Activated T-helper 1 cell treated with Interleukin-2 at 50 U/mL for 16 hours (primary cell): Measurements from ENCODE around the gene CA6.
A peak's percentile ranks its signal among the peaks of the same experiment; 100 is the strongest.
"Not testable (repeated sequence)": the region's sequence is repeated elsewhere in the genome, so short reads cannot be mapped to it uniquely, and the experiment has no call there.

Source experiments
- DNase-seq: peaks from one replicate; pipeline ENCODE4 v3.0.0-alpha.2; 2020; ENCODE audit warnings: low read depth

CA6 gene

DNA sequence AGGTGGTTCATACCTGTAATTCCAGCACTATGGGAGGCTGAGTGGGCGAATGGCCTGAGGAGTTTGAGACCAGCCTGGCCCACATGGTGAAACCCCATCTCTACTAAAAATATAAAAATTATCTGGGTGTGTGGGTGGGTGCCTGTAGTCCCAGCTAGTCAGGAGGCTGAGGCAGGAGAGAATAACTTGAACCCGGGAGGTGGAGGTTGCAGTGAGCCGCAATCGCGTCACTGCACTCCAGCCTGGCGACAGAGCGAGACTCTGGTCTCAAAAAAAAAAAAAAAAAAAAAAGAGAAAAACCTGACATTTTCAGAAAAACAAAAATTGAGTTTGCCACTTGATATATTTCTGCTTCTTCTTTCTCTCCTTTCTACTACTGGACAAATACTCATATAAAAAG lies 24.3 kb downstream of the CA6 start:
- no peak for DNase-seq

DNA sequence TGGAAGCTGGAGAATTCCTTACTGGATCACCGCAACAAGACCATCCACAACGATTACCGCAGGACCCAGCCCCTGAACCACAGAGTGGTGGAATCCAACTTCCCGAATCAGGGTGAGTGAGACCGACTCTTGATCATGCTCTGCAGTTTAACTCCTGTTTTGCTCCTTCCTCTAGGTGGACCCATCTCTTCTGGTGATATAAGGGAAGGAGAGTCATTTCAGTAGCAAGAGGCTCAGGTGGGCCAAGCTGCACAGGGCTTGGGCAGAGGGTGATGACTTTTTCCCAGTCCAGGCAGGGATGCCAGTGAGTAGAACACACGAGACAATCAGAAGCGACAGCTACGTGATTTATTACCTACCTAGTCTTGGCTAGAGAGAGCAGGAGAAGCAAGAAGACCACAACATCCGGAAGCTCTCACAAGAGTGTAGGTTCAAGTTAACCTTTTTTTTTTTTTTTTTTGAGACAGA lies 25.2 kb downstream of the CA6 start:
- no peak for DNase-seq

DNA sequence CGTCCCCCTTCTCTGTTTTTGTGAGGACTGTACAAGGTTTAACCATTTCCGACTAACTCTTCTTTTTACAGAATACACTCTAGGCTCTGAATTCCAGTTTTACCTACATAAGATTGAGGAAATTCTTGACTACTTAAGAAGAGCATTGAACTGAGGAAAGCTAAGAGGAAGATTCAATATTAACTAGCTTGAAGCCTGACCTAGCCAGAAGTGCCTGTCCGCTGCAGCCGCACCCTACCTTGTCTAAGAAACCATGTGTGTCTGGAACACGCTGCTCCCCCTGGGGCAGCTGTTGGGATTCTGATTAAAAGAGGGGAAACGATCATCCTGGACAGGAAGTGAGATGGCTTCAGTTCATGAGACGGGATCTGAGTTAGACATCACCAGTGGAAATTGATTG lies 28.9 kb downstream of the CA6 start:
- DNase-seq, result no peak

DNA sequence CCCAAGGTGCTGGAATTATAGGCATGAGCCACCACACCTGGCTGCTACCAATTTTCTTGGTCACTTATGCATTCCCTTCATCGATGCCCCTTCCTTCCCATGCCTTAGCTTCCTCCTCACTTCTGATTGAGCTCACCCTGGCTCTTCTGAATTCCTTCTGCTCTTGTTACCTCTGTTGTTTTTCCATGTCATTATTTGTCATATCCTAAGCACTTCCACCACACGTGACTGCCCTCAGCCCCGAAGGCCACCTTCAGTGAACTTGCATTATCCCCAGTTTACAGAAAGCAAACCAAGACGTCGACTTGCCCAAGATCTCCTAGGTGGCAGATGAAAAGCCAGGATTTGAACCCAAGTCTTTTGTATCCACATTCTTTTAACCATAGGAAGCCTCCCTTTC lies 30.7 kb downstream of the CA6 start:
- DNase-seq, result no peak

DNA sequence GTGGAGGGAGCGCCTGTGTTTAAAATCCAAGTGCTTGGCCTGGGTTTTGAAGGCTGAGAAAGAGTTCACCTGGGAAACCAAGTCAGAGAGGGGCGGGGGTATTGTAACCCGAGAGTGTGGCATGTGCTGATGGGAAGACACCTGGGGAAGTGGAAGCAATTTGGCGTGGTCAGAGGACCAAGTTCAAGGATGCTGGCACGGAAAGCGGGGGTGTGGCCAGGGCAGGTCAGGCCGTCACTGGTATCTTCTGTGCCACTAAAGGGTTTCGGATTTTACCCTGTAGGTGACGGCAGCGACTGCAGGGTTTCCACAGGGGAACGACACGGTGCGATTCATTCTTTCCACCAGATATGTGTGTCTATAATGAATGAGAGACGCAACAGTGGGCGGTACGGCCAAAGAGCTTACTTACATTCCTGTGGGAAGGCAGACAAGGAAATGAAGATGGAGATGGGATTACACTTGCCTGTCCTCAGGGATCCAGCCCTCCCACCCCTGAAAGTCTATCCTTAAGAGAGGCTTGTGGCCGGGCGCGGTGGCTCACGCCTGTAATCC lies 31.3 kb downstream of the CA6 start:
- no peak for DNase-seq

DNA sequence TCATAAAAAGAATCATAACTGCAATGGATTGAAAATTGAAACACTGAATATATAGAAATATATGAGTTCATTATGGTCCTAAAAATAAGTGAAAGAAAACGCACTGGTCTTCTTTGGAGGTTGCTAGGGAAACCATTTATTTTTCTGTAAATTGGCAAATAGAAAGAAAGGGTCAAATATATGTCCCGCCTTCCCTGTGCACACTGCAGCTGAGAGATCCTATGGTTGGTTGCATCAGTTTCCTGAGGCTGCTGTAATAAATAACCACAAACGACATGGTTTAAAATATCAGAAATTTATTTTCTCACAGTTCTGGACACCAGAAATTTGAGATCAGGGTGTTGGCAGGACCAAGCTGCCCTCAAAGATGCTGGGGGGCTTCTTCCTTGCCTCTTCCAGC lies 35.0 kb downstream of the CA6 start:
- DNase-seq, result no peak

DNA sequence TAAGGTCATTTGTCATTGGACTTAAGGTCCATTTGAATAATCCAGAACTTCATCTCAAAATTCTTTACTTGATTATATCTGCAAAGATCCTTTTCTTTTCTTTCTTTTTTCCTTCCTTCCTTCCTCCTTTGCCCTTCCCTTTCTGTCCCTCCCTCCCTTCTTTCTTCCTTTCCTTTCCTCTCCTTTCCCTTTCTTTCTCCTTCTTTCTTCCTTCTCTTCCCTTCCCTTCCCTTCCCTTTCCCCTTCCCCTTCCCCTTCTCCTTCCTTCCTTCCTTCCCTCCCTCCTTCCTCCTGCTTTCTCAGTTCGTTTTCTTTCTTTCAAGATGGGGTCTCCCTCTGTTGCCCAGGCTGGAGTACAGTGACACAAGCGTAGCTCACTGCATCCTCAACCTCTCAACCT lies 35.5 kb downstream of the CA6 start:
- no peak for DNase-seq

DNA sequence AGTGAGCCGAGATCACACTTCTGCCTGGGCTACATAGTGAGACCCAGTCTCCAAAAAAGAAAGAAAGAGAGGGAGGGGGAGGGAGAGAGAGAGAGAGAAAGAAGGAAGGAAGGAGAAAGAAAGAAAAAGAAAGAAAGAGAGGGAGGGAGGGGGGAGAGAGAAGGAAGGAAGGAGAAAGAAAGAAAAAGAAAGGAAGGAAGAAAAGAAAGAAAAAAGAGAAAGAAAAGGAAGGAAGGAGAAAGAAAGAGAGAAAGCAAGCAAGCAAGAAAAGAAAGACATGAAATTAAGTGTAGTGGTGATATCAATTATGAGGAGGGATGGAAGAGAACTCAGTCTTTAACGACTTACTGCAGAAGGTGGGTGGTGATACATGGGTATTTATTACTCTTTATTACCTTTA lies 38.5 kb downstream of the CA6 start:
- DNase-seq, result no peak

DNA sequence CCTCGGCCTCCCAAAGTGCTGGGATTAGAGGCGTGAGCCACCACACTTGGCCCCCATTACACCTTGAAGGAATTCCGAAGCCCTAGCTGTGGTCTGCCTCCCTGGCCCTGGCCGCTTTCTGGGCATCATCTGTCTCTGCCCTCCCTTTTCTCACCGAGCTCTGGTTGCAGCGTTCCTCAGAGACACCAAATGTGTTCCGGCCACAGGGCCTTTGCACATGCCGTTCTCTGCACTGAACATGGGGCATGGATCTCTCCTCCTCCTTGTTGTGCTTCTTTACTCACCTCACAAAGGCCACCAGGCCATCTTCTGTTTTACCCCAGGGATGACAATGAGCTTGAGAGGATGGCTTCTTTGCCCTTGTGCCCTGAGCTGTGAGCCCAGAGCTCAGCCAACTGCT lies 39.3 kb downstream of the CA6 start:
- DNase-seq, result no peak

DNA sequence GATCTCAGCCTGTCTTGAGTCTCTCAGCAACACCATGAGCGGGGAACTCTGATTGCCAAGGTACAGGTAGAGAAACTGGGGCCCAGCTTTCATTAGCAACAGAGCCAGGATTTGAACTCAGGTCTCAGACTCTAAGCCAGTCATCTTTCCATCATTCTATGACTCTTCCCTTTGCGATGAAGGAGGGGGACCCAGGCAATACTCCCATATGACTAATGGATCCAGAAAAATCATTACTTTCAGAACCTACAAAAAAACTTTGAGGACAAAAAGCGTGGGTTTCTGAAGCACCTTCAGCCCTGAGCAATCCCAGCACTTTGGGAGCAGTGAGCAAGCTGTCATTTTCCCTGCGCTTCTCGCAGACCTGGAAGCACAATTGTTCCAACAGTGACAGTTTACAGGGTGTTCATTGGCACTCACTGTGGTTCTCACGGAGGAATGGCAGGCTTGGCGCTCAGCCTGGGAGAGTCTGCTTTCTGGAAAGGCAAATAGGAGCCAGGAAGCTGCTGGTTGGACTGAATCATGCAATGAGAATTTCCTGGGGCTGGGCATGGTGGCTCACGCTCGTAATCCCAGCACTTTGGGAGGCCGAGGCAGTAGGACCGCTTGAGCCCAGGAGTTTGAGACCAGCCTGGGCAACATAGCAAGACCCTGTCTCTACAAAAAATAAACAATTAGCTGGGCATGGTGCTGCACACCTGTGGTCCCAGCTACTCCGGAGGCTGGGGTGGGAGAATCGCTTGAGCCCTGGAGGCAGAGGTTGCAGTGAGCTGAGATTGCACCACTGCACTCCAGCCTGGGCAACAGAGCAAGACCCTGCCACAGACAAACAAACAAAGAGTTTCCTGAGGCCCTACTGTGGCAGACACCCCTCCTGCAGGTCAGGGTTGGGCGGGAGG lies 40.5 kb downstream of the CA6 start:
- no peak for DNase-seq

DNA sequence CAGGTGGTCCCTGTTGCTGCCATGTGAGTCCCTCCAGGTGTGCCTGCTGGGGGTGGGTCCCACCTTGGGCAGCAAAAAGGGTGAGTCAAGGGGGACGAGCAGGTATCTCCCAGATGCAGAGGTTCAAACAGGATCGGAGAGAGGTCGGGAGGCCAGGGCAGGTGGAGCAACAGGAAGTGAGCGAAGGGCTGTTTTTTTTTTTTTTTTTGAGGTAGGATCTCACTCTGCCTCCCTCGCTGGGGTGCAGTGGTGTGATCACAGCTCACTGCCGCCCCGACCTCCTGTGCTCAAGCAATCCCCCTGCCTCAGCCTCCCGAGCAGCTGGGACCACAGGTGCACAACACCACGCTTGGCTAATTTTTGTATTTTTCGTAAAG lies 41.1 kb downstream of the CA6 start:
- DNase-seq, result no peak

DNA sequence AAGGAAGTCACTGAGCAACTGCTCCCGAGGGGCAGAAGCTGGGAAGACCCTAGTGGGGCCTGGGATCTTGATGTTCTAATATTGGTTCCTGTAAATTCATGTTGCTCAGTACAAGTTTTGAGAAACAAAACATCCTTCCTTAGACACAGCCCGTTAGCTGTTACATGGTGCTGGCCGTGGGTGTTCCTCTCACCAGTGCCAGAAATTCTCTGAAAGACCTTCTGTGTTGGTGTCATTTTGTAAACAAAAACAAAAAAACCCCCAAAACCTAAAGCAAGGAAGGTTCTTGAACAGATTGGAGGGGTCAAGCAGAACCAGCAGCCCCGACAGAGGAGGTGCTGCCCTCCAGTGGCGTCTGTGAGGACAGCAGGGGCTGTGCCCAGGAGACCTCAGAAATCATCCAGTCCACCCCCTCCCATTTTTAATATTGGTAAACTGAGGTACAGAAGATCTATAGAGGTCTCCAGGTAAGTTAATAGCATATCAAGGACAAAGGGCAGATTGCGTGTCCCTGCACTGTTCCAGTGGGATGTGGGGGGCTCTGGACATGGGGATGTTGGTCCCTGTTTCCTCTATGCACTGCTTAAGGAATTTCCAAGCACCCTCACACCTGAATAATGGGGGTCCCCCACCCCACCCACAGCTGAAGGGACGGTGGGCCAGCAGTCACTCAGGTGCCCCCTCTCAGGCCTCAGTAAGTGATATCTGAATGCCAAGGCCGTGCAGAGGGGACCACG lies 42.4 kb downstream of the CA6 start:
- DNase-seq, result peak; percentile 47

DNA sequence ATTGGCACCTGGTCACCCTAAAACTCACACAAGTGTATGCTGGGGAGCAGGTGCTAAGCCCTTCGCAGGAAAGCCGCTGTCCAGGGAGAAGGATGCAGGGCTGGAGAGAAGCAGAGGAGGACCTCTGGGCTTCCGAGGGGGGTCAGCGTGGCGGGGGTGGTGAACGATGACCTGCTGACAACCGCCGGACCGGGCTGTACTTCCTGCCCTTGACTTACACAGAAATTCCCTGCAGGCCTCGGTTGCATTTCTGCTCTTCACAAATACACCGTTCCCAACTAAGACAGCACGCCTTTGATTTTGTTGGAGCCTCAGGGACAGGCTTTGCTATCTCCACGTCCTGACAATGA lies 42.9 kb downstream of the CA6 start:
- DNase-seq, result no peak

DNA sequence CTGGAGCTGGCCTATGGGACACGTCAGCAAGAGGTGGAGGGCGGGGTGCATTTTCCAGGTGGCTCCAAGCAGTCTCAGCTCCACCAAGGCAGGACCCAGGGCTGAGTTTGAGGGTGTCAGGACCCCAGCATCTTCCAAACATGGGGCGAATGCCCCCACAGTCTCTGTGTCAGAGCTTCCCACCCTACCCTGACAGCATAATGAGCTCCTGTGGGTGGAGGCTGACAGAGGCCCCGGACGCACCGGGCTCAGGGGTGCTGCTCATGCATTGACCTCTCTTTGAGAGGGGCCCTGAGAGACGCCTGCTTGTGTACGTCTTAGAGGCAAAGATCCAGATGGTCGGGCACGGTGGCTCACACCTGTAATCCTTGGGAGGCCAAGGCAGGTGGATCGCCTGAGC lies 43.4 kb downstream of the CA6 start:
- no peak for DNase-seq

DNA sequence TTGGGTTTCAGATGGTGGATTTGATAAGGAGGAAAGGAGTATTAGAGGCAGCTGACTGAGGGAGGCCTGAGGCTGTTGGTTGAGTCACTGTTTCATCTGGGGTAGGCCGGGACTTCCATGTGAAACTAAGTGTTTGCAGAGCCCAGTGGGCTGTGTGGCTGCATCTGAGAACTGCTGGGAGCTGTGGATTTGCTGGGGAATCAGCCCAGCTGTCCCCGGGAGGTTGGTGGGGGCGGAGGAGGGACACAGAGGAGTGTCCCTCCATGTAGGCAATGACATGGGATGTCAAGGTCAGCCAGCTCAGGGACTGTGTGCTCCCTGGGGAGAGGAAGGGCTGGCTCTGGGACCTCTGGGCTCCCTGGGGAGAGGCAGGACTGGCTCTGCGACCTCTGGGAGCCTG lies 44.2 kb downstream of the CA6 start:
- no peak for DNase-seq

DNA sequence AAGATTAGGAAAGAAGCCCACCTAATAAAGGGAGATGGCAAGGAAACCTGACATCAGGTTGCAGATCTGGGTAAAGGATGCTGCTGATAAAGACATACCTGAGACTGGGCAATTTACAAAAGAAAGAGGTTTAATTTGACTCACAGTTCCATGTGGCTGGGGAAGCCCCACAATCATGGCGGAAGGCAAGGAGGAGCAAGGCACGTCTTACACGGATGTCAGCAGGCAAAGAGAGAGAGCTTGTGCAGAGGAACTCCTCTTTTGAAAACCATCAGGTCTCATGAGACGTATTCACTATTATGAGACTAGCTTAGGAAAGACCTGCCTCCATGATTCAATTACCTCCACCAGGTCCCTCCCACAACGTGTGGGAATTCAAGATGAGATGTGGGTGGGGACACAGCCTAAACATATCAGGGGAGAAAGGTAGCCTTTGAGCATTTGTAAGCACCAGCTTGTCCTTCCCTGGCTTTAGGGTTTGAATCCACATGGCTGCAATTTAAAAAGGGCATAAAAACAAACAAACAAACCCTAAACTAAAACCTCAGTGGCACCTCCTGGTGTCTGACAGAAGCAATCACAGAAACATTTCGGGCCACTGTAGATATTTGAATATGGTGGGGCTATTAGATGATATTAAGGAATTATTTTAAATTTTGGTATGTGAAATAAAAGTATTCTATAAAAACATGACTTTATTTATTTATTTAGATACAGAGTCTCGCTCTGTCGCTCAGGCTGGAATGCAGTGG lies 47.4 kb downstream of the CA6 start:
- DNase-seq, result no peak

DNA sequence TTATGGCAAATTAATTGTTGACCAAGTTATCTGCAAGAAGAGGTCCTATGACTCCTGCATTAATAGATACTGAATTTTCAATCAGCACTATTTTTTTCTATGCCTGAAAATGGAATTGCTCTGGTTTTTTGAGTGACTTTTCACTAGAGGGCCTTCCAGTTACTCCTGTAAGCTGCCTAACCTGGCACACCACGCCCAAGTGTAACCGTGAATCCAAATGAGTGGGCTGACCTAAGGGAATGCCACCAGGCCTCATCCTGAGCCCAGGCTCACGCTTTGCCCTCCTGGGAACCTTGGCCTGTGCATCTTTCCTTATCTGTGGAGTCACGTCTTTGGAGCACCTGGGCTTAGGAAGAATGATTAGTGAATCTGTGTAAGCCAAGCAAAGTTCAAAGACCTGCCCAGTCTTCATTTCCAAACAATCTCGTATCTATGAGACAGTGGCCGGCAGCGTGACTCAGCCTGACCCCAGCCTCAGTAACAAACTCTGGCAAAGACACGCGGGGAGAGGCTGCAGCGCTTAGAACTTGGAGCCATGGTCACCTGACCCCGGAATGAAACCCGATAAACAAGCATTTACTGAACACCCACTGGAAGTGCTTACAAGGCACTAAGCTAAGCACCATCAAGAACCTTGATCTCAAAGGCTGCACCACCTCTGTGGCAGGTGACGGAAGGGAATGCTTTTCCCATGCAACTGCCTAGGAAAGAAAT lies 48.5 kb downstream of the CA6 start:
- not testable (repeated sequence) for DNase-seq

DNA sequence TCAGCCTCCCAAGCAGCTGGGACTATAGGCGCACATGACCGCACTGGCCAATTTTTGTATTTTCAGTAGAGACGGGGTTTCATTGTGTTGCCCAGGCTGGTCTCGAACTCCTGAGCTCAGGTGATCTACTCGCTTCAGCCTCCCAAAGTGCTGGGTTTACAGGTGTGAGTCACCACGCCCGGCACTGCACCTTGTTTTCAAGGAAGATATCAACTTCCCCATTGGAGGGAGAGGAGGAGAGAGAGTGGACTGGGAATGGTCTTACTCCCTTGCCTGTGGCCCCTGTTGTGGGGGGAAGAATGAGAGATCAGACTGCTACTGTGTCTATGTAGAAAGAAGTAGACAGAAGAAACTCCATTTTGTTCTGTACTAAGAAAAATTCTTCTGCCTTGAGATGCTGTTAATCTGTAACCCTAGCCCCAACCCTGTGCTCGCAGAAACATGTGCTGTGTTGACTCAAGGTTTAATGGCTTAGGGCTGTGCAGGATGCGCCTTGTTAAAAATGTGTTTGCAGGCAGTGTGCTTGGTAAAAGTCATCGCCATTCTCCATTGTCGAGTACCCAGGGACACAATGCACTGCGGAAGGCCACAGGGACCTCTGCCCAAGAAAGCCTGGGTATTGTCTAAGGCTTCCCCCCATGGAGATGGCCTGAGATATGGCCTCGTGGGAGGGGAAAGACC lies 56.0 kb downstream of the CA6 start:
- DNase-seq, result not testable (repeated sequence)

DNA sequence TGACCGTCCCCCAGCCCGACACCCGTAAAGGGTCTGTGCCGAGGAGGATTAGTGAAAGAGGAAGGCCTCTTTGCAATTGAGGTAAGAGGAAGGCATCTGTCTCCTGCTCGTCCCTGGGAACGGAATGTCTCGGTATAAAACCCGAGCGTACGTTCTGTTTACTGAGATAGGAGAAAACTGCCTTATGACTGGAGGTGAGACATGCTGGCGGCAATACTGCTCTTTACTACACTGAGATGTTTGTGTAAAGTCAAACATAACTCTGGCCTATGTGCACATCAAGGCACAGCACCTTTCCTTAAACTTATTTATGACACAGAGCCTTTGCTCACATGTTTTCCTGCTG lies 56.5 kb downstream of the CA6 start:
- not testable (repeated sequence) for DNase-seq

DNA sequence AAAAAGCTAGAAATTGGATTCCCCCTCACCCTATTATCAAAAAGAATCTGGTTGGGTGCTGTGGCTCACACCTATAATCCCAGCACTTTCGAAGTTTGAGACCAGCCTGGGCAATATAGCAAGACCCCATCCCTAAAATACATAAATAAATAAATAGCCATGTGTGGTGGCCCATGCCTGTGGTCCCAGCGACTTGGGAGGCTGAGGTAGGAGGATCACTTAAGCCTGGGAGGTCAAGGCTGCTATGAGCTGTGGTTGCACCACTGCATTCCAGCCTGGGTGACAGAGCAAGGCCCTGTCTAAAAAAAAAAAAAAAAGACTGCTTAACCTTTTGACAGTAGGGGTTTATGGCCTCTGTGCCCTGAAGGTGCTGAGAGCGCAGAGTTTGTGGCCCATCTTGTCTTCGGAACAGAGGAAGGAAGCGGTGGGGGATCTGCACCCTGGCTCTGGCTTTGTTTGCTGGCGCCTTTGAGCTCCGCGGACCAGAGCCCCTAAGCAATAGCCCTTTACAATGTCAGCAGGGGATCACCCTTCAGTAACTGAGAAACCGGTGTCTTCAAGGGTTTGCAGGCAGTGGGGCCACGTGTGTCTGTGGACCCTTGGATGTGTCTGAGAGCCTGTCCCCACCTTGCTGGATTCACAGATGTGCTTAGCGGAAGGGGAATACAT lies 58.5 kb downstream of the CA6 start:
- DNase-seq, result no peak
